SKM-1 treated with dmso at 0.1 percent for 144 hours (cell line): ENCODE data around the gene PTTG1IP.
"Not testable (repeated sequence)": the region's sequence is repeated elsewhere in the genome, so short reads cannot be mapped to it uniquely, and the experiment has no call there.

Source experiments
- DNase-seq: peaks from one replicate; lab custom pipeline; 2025; ENCODE audit not compliant: unreplicated experiment; lab: John Stamatoyannopoulos, UW

The PTTG1IP gene

GRCh38 chr21:44873356-44874239 is at the start of gene PTTG1IP:
TSS of gene PTTG1IP (minus strand) at chr21:44873690. CDS start at chr21:44873616, 74 bp downstream.
- DNase-seq: peak; percentile 90

DNA sequence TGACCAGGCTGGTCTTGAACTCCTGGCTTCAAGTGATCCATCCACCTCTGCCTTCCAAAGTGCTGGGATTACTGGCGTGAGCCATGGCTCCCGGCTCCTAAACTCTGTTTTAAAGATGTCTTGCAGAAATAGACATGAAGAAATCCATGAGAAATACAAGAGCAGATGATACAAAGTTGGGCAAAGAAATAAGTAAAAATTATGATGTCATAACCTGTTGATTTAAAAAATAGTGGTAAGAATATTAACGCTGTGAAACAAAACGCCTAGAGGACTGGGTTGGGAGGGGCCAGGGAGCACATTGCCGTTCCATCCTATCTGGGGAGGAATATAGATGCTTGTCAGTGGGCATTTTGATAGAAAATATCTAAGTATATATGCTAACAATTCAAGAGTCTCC is 48.4 kb upstream of the PTTG1IP start:
- DNase-seq: no peak

DNA sequence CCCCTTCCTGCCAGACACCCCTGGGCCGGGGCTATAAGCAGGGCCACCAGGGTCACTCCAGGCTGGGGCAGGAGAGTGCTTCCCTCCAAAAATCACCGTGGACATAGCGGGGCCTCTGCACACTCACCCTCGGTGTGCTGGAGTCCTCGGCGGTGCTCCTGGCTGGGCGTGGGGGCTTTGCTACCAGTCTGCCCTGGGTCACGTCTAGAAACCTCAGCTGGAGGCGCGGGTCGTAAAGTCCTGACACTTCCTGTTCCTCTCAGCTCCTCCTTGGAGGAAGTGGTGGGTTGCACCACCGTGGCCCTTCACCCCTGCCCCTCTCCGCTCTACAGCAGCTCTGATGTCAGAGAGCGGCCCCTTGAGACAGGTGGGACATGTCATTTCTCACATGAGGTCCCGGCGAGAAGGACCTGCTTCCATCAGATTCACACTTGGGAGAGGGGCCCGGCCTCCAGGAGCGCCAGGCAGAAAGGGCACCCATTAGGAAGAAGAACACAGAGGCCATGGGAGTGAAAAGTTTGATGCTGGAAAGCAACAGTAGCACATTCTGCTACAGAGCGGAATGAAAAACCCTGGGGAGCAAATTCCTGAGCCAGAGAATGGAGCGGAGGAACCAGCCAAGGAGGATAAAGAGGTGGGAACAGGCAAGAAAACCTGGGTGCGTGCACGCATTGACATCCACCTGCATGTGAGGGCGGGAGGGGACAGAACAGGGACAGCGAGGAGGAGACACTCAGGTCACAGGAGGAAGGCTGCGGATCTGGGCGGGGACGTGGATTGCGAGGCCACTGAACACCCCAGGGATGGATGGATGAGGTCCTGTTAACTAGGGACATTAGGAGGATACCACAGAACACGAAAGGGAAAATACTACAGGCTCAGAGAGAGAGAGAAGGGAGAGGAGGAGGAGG is 47.5 kb upstream of the PTTG1IP start, which contains the start of gene ITGB2:
Gene ITGB2 (minus strand): TSS at position 206 of the 911 bp plus-strand sequence. CDS start 10,117 bp downstream, outside the sequence.
- DNase-seq: peak; percentile 96

- DNase-seq: no peak
Observed at GRCh38 chr21:44919913-44920693, 46.6 kb upstream of the PTTG1IP start.

DNA sequence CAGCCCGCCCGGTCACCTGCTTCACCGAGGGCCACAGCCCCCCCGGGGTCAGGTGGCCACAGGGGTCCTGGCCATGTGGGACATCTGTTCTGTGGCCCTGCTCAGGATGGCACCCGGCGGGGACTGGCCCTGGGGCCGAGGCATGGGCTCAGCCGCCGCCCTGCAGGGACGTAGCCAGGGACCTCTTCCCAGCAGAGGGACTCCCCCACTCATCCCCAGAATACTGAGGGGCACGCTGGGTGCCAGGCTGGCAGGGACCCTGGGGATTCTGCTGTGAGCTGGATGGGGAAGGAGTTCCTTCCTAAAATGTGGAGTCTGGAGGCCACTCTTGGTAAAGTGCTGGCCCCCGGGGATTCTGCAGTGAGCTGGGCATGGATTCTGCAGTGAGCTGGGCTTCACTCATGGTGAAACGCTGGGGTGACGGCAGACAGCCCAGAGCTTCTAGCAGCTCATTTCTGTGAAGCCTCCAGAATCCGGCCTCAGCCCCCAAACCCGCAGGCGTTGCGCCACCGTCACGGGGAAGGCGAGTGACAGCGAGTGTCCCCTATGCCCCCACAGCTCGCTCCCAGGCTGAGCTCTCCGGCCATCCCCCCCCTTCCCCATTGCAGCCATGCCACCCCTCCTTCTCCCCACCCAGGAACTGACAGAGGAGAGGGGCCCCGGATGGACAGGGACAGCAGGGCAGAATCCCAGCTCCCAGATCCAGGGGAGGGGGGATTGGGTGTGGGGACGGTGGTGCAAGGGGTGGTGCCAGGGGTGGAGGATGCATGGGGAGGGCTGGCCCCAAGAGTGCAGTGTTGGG is 45.8 kb upstream of the PTTG1IP start:
- DNase-seq: peak; percentile 22

GRCh38 chr21:44918581-44919033 is 45.1 kb upstream of the PTTG1IP start:
- DNase-seq: no peak

DNA sequence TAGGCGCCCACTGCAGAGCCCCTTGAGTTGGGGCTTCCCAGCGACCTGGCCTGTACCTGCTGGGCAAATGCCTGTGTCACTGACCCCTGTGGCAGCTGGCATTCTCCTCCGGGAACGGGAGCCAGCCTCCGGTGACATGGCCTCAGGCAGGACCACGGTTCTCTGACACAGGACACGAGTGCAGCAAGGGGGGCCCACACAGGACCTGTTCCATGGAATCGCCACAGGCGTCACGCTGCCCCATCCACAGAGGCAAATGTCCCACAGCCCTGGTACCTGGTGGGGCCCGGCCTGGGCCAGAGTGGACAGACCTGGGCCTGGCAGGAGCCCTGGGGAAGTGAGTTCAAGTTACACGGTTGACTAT is 44.6 kb upstream of the PTTG1IP start:
- DNase-seq: no peak

DNA sequence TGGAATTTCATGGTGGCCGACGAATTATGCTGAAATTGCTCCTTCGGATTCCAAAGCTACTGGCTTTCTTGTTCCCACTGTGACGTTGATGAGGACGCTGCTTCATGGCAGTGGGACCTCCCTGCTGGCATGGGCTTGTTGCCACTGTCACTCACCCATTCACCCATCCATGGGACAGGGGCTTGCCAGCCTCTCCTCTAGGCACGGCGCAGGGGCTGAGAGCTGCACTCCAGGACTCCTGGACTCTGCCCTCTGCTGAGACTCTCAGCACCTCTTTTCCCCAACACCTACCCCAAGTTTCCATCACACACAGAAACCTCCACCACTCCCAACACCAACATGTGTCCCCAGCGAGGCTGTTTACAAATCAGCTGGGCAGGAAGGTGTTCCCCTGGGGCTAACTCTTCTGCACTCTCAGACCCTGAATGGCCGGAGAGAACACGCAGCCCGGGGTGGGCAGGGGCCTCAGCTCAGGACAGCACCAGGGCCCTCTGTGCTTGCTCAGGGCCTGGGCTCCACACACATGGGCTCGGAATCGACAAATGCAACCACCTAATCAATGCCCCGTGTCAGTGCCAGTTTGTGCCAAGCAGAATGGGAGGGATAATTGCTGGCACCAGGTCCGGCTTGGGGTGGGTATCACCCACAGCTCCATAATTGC is 44.1 kb upstream of the PTTG1IP start:
- DNase-seq: no peak

- DNase-seq: no peak
Observed at GRCh38 chr21:44916965-44917364, 43.5 kb upstream of the PTTG1IP start.

- peak; percentile 86 for DNase-seq
Observed at GRCh38 chr21:44914176-44914874, 40.8 kb upstream of the PTTG1IP start.

- DNase-seq: no peak
Observed at GRCh38 chr21:44913425-44914175, 40.1 kb upstream of the PTTG1IP start.

DNA sequence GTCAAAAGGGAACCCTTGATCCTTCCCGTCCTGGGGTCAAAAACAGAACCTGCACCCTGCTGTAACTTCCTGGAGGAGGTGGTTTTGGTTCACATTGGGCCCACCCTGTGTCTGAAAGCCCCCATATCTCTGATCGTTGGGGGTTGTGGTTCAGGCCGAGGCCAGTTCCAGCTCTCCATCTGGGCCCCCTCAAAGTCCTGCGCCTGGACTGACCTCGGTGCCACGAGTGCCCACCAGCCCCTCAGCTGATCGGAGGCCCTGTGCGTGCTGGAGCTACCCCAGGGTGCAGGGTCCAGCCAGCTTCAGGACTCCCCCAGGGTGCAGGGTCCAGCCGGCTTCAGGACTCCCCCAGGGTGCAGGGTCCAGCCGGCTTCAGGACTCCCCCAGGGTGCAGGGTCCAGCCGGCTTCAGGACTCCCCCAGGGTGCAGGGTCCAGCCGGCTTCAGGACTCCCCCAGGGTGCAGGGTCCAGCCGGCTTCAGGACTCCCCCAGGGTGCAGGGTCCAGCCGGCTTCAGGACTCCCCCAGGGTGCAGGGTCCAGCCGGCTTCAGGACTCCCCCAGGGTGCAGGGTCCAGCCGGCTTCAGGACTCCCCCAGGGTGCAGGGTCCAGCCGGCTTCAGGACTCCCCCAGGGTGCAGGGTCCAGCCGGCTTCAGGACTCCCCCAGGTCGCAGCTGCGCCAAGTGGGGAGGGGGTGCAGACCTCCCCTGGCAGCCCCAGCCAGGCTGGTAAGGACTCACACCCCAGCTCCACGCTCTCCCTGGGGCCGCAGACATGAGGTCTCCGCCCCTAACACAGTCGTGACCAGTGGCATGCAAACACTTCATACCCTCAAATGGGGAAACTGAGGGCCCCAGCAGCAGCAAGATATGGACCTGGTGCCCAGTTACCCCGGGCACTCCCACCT is 39.3 kb upstream of the PTTG1IP start:
- DNase-seq: not testable (repeated sequence)

DNA sequence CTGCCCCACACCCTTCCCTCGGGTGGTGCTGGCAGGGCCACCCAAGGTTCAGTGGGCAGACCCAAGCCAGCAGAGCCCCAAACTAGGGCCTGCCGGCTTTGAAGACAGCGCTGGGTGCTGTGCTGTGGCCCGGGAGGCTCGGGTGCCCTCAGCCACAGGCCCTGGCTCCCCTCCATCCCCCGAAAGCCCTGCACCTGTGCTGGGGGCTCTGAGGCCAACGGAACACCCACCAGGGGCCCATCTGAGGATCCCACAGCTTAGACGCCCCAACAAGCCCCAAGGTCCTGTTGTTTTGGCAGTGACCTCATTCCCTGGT is 38.6 kb upstream of the PTTG1IP start:
- DNase-seq: no peak

DNA sequence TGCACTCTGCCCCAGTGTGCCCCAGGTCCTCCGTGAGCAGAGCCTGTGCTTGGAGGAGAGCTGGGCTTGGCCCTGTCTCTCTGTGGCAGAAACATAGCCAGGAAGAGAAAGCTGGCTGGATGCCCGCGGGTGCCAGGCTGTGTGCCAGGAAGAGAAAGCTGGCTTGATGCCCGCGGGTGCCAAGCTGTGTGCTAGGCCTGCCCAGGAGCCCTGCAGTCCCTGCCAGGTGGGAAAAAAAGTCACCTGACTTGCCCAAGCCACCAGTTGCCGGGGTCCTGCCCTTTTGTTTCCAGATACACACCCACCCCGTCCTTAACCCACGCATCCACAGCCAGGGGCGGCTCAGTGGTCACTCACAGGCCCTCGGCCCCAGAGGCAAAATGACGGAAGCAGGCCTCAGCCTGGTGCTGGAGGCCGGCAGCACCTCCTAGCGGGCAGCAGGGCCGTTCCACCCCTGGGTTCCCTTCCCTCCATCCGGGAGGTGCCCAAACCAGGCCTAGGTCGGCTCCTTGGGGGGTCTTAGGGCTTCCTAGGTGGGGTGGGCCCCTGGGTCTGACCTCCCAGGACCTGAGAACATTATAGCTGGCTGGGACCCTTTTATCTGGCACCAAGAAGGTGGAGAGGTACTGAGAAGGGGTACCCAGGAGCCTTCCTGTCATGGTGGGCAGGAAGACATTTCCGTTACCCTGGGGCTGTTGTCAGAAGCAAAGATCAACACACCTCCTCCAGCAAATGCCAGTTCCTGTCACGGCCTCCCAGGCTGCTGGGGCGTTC is 38.1 kb upstream of the PTTG1IP start:
- DNase-seq: no peak

DNA sequence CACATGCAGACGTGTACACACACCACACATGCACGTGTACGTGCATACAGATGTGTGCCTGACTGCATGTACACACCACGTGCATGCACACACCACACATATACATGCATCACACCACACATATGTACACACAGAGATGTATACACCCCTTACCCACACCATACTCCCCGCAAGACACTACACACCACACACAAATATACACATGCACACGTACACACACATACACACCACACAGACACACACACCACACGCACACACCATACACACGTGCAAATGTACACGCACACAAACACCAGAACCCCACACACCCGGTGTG is 37.5 kb upstream of the PTTG1IP start:
- no peak for DNase-seq

- no peak for DNase-seq
Observed at GRCh38 chr21:44910229-44911067, 37.0 kb upstream of the PTTG1IP start.
